Stimulated activated naive CD4-positive, alpha-beta T cell treated with Interleukin-2 at 50 U/mL for 16 hours (primary cell): Measurements from ENCODE around the gene CIAO3.

Experiments used
- DNase-seq: peaks from one replicate; lab custom pipeline; 2025; lab: John Stamatoyannopoulos, UW

CIAO3 gene

DNA sequence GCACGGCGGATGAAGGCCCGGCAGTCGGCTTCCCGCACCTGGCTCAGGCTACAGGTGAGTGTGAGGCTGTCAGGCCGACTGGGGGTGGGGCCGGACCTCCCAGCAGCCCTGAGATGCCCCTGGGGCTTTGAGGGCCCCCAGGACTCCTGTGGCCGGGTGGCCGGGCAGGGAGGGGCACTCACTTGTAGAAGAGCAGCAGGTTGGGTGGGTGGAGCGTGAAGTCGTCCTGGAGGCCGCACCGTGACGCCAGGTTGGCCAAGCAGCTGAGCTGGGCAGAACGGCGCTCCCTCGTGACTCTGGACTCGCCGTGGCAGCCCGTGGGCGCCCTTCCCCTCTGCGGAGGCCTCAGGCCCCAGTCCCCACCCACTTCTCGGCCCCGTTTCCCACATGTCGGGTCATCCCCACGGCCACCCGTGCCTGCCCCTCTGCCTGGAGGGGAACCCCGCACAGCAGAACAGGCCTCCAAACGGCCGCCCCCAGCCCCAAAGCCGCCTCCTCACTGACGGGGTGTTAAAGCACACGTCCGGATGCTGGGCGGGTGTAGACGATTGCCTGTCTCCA is 34.5 kb upstream of the CIAO3 start:
- no peak for DNase-seq

DNA sequence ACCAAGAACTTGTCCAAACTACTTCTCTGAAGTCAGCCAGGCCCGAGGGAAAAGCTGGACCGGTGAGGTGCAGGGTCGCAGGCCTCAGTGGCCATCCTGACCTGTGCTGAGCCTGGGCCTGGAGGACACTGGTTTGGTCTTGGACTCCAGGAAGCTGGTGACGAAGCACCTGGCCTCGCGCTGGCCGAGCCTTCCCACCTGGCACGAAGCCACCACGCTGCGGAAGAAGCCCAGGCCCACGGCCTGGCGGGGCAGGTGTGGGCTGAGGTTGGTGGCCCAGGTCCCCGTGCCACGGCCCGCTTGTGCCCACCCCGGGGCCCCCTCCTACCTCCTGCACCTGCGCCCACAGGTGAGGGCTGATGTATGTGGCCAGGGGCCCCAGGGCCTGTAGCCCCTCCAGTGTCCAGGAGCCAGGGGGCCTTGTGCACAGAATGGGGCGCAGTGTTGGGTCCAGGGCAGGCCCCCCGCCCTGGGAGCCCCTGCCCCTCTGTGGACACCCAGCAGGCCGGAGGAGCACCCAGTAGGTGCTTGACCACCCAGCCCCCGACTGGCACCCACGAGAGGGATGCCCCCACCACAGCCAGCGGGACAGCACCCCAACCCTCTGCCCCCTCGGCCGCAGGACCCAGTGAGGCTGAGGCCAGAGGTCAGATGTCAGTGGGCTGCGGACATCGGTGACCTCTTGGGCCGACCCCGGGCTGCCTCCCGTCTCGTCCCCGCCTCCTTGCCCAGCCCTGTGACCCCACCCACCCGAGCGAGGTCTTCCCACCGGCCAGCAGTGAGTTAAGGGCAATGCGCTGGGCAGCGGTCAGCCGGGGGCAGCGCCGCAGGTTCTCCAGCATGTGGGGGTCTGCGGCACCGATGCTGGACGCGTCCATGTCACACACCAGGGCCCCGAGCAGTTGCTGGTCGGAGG is 33.5 kb upstream of the CIAO3 start:
- DNase-seq: no peak

DNA sequence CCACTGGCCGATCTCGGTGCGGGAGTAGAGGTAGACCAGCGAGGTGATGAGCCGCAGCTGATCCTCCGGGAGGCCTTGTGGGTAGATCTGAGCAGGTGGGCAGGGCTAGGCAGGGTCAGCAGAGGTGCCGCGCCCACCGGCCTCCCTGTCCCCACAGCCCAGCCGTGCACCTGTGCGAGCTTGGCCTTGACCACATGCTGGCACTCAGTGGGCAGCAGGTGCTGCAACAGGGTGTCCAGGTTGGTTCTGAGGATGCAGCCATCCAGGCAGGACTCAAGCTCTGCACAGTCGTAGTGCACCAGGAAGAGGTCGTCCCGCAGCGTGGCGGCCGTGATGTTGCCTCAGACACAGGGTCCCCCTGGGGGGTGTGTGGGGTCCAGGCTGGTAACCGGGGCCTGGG is 32.2 kb upstream of the CIAO3 start:
- no peak for DNase-seq

DNA sequence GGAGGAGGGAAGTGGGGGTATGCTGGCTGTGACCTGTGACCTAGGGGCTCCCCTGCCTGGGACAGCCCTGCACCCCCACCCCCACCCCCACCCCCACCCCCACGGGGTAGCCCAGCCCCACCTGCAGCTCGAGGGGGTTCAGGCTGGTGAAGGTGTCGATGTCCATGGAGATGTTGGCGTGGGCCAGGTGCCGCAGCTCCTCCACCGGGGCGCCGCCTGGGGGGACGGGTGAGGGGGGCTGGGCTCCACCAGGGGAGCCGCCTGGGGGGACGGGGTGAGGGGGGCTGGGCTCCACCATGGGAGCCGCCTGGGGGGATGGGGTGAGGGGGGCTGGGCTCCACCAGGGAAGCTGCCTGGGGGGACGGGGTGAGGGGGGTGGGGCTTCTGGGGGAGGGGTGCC is 29.6 kb upstream of the CIAO3 start:
- no peak for DNase-seq

GRCh38 chr16:769934-770333 is 29.1 kb upstream of the CIAO3 start:
- DNase-seq: no peak

DNA sequence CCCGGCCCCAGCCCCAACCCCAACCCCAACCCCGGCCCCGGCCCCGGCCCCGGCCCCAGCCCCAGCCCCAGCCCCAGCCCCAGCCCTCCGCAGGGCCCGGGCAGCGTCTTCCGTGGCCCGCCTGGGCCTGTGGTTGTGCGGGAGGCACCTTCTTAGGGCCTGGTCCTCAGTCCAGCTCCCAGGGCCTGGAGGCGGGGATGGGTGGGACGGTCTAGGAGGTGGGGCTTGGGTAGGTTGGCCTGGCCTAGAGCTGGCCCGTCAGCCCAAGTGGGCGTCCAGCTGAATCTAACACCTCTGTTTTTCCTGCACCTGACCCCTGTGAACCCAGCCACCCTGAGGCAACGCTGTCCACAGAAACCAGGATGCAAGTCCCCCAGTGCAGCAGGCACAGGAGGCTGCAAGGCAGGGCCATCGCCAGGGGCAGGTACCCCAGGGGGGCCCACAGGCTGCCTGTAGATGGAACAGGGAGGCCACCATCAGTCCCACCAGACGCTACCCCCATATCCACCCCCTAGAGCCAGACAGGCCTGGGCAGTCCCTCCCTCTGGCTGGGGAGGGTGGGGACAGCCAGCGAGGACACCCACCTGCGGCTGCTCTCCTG is 28.5 kb upstream of the CIAO3 start:
- DNase-seq: no peak

GRCh38 chr16:768428-768827 is 27.6 kb upstream of the CIAO3 start:
- no peak for DNase-seq

- DNase-seq: no peak
Observed at GRCh38 chr16:767743-768235, 27.0 kb upstream of the CIAO3 start.

DNA sequence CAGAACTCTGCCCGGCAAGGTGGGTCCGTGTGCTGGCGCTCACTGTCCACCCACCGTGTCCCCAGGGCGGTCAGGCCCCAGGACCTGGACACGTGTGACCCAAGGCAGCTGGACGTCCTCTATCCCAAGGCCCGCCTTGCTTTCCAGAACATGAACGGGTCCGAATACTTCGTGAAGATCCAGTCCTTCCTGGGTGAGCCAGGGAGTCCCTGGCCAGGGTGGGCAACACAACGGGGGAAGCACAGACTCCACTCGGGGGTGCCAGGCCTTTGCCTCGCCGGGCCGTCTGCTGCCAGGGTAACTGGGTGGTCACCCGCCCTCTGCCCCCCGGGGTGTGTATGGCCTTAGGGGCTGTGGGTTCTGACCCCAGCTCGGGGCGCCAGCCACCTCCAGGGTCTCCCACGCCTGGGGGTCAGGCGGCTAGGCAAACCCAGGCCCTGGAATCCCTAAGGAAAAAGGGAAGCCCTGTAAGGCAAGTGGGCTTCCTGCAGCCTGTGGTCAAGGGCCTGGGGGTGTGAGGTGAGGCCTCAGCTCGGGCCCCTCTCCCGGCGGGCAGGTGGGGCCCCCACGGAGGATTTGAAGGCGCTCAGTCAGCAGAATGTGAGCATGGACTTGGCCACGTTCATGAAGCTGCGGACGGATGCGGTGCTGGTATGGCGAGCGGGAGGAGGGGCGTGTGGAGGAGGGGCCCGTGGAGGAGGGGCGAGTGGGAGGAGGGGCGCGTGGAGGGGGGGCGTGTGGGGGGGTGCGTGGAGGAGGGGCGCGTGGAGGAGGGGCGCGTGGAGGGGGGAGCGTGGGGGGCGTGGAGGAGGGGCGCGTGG is 26.2 kb upstream of the CIAO3 start:
- DNase-seq: no peak

GRCh38 chr16:766008-766819 is 25.4 kb upstream of the CIAO3 start:
- DNase-seq: no peak

DNA sequence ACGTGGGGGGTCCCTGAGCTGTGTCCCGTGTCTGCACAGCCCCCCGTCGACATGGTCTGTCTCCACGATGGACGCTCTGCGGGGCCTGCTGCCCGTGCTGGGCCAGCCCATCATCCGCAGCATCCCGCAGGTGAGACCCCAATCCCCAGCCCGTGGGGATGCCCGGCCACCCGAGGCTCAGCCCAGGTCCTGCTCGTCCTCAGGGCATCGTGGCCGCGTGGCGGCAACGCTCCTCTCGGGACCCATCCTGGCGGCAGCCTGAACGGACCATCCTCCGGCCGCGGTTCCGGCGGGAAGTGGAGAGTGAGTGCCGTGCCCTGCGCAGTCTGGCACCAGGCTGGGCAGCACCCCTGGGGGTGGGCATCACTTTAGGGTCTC is 24.7 kb upstream of the CIAO3 start:
- DNase-seq: no peak

- no peak for DNase-seq
Observed at GRCh38 chr16:764848-765487, 24.2 kb upstream of the CIAO3 start.

DNA sequence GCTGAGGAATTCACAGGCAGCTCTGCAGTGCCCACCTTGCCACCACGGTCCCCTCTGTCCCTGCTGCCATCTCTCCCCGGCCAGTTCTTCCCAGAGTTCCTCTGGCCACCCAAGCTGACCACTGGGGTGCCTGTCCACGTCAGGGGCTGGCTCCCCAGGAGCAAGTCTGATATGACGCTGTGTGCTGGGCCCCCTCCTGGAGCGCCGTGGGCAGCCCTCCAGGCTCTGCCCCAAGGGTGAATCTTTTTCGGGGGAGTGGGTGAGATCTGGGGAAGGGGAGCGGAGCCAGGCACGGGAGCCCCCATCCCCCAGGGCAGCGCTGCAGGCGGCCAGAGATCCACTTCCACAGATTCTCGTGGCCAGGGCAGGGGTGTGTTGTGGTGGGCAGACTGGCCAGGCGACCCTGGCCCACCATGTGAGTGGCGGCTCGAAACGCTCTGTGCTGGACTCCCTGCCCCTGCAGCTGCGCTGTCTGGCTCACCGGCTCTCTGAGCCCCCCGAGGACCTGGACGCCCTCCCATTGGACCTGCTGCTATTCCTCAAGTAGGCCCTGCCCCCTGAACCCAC is 23.5 kb upstream of the CIAO3 start:
- DNase-seq: no peak

GRCh38 chr16:763369-764183 is 22.8 kb upstream of the CIAO3 start:
- DNase-seq: no peak

- DNase-seq: no peak
Observed at GRCh38 chr16:762595-763268, 21.9 kb upstream of the CIAO3 start.

GRCh38 chr16:761625-762513 is 21.1 kb upstream of the CIAO3 start:
- DNase-seq: no peak

GRCh38 chr16:760545-761343 is 19.9 kb upstream of the CIAO3 start, which contains the start of gene MSLN:
MSLN (plus strand) TSS chr16:760734; CDS start chr16:762681, 1,947 bp downstream.
- DNase-seq: no peak
